Measurements from ENCODE around the gene NPLOC4.

DNA sequence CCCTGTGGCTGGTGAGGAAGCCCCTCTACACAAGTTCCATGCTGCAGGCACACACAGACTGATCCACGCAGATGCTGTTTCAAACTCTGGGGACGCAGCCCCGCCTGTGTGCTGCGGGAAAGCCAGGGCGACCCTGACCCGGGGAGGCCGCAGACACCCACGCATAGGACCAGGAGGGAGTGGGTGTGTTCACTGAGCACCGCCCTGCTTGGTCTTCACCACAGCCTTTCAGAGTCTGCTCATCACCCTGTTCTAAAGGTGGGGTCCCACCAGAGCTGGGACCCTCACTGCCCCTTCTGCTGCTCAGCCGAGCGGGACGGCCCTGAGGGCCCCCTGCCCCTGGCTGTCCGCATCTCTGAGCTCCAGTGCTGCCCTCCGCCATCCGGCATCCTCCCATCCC lies 7.6 kb upstream of the NPLOC4 start:
- TF ChIP-seq, protein P1, sequence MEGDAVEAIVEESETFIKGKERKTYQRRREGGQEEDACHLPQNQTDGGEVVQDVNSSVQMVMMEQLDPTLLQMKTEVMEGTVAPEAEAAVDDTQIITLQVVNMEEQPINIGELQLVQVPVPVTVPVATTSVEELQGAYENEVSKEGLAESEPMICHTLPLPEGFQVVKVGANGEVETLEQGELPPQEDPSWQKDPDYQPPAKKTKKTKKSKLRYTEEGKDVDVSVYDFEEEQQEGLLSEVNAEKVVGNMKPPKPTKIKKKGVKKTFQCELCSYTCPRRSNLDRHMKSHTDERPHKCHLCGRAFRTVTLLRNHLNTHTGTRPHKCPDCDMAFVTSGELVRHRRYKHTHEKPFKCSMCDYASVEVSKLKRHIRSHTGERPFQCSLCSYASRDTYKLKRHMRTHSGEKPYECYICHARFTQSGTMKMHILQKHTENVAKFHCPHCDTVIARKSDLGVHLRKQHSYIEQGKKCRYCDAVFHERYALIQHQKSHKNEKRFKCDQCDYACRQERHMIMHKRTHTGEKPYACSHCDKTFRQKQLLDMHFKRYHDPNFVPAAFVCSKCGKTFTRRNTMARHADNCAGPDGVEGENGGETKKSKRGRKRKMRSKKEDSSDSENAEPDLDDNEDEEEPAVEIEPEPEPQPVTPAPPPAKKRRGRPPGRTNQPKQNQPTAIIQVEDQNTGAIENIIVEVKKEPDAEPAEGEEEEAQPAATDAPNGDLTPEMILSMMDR (IDR thresholded peaks at IDR 0.05) = no peak
- TF ChIP-seq POLR2A (IDR thresholded peaks at IDR 0.05) = no peak

Measured in heart left ventricle (tissue), 13 donors.